Measurements from ENCODE around the gene CDK6. TPM values are rescaled to one million over a fixed set of nuclear protein-coding genes. Genes with fewer than 3 reads are reported as not detected.

Gene CDK6
- polyA plus RNA-seq, 1 donor: 22.4 TPM

- no peaks in the 10 kb centered on the region for H3K9me3 ChIP-seq (ENCODE audit: control insufficient read depth, low read depth, low read length)
- 83% methylated on average over 1 of the region's 2 CpGs for WGBS (ENCODE audit: insufficient coverage, low lambda C conversion rate)
- no peak overlapping the region for H3K27ac ChIP-seq (ENCODE audit: low read length)
- DNase-seq: no peak
- H3K27me3 ChIP-seq (ENCODE audit: control insufficient read depth, insufficient read depth, low read length): no peaks in the 10 kb centered on the region
- no peak overlapping the region for H3K4me3 ChIP-seq (ENCODE audit: low read length)
- peaks cover 4% of the 10 kb centered on the region for H3K36me3 ChIP-seq (ENCODE audit: control insufficient read depth, insufficient read depth, low read length)
- no peaks in the 10 kb centered on the region for H3K4me1 ChIP-seq (ENCODE audit: control insufficient read depth, insufficient read depth, low read length)
Measured at GRCh38 chr7:92602352-92603088, 233.9 kb downstream of the CDK6 start.

- Histone ChIP-seq H3K9me3 (ENCODE audit: control insufficient read depth, low read depth, low read length) (no peaks in the 10 kb centered on the region), H3K27me3 (ENCODE audit: control insufficient read depth, insufficient read depth, low read length) (no peaks in the 10 kb centered on the region), H3K36me3 (ENCODE audit: control insufficient read depth, insufficient read depth, low read length) (no peaks in the 10 kb centered on the region), H3K4me1 (ENCODE audit: control insufficient read depth, insufficient read depth, low read length) (no peaks in the 10 kb centered on the region), H3K4me3 (ENCODE audit: low read length) (no peak overlapping the region), H3K27ac (ENCODE audit: low read length) (no peak overlapping the region)
- DNase-seq: no peak
- 60% methylated on average over 1 of the region's 1 CpG for WGBS (ENCODE audit: insufficient coverage, low lambda C conversion rate)
Measured at GRCh38 chr7:92598310-92598981, 237.9 kb downstream of the CDK6 start.

GRCh38 chr7:92595281-92595680 lies 241.1 kb downstream of the CDK6 start:
- Histone ChIP-seq H3K36me3 (ENCODE audit: control insufficient read depth, insufficient read depth, low read length) (no peaks in the 10 kb centered on the region), H3K4me1 (ENCODE audit: control insufficient read depth, insufficient read depth, low read length) (peaks cover 2% of the 10 kb centered on the region)
- 84% methylated on average over 3 of the region's 4 CpGs for WGBS (ENCODE audit: insufficient coverage, low lambda C conversion rate)

GRCh38 chr7:92594746-92595145 lies 241.6 kb downstream of the CDK6 start:
- no CpG with 5 or more reads among the region's 3 CpGs for WGBS (ENCODE audit: insufficient coverage, low lambda C conversion rate)

More at GRCh38 chr7:92595281-92595680, 241.1 kb downstream of the CDK6 start:
- no peaks in the 10 kb centered on the region for H3K9me3 ChIP-seq (ENCODE audit: control insufficient read depth, low read depth, low read length)
- no peak overlapping the region for H3K27ac ChIP-seq (ENCODE audit: low read length)
- no peak overlapping the region for H3K4me3 ChIP-seq (ENCODE audit: low read length)
- H3K27me3 ChIP-seq (ENCODE audit: control insufficient read depth, insufficient read depth, low read length): no peaks in the 10 kb centered on the region
- no peak for DNase-seq

GRCh38 chr7:92590711-92591310 lies 245.6 kb downstream of the CDK6 start:
- Histone ChIP-seq H3K9me3 (ENCODE audit: control insufficient read depth, low read depth, low read length) (no peaks in the 10 kb centered on the region), H3K4me3 (ENCODE audit: low read length) (peak overlapping the region; percentile 84), H3K27me3 (ENCODE audit: control insufficient read depth, insufficient read depth, low read length) (no peaks in the 10 kb centered on the region), H3K36me3 (ENCODE audit: control insufficient read depth, insufficient read depth, low read length) (no peaks in the 10 kb centered on the region), H3K27ac (ENCODE audit: low read length) (no peak overlapping the region), H3K4me1 (ENCODE audit: control insufficient read depth, insufficient read depth, low read length) (peaks cover 9% of the 10 kb centered on the region)
- no peak for DNase-seq
- no CpG with 5 or more reads among the region's 19 CpGs for WGBS (ENCODE audit: insufficient coverage, low lambda C conversion rate)

More at GRCh38 chr7:92594746-92595145, 241.6 kb downstream of the CDK6 start:
- Histone ChIP-seq H3K9me3 (ENCODE audit: control insufficient read depth, low read depth, low read length) (no peaks in the 10 kb centered on the region), H3K36me3 (ENCODE audit: control insufficient read depth, insufficient read depth, low read length) (no peaks in the 10 kb centered on the region), H3K27me3 (ENCODE audit: control insufficient read depth, insufficient read depth, low read length) (no peaks in the 10 kb centered on the region), H3K27ac (ENCODE audit: low read length) (no peak overlapping the region), H3K4me3 (ENCODE audit: low read length) (no peak overlapping the region), H3K4me1 (ENCODE audit: control insufficient read depth, insufficient read depth, low read length) (peaks cover 2% of the 10 kb centered on the region)
- DNase-seq: no peak

GRCh38 chr7:92589056-92589455 lies 247.3 kb downstream of the CDK6 start:
- WGBS (ENCODE audit: insufficient coverage, low lambda C conversion rate): 15% methylated on average over 3 of the region's 7 CpGs
- no peak for DNase-seq
- Histone ChIP-seq H3K4me1 (ENCODE audit: control insufficient read depth, insufficient read depth, low read length) (peaks cover 9% of the 10 kb centered on the region), H3K36me3 (ENCODE audit: control insufficient read depth, insufficient read depth, low read length) (no peaks in the 10 kb centered on the region), H3K27ac (ENCODE audit: low read length) (peak overlapping the region; percentile 90), H3K27me3 (ENCODE audit: control insufficient read depth, insufficient read depth, low read length) (no peaks in the 10 kb centered on the region), H3K9me3 (ENCODE audit: control insufficient read depth, low read depth, low read length) (no peaks in the 10 kb centered on the region), H3K4me3 (ENCODE audit: low read length) (peak overlapping the region; percentile 84)

- no peaks in the 10 kb centered on the region for H3K27me3 ChIP-seq (ENCODE audit: control insufficient read depth, insufficient read depth, low read length)
- DNase-seq: no peak
- H3K9me3 ChIP-seq (ENCODE audit: control insufficient read depth, low read depth, low read length): no peaks in the 10 kb centered on the region
- WGBS (ENCODE audit: insufficient coverage, low lambda C conversion rate): no CpG with 5 or more reads among the region's 9 CpGs
- H3K27ac ChIP-seq (ENCODE audit: low read length): no peak overlapping the region
- peaks cover 9% of the 10 kb centered on the region for H3K4me1 ChIP-seq (ENCODE audit: control insufficient read depth, insufficient read depth, low read length)
- H3K36me3 ChIP-seq (ENCODE audit: control insufficient read depth, insufficient read depth, low read length): no peaks in the 10 kb centered on the region
- peak overlapping the region; percentile 84 for H3K4me3 ChIP-seq (ENCODE audit: low read length)
Measured at GRCh38 chr7:92588561-92588960, 247.8 kb downstream of the CDK6 start.

GRCh38 chr7:92586841-92587240 lies 249.5 kb downstream of the CDK6 start:
- no peak overlapping the region for H3K27ac ChIP-seq (ENCODE audit: low read length)
- H3K27me3 ChIP-seq (ENCODE audit: control insufficient read depth, insufficient read depth, low read length): no peaks in the 10 kb centered on the region
- H3K36me3 ChIP-seq (ENCODE audit: control insufficient read depth, insufficient read depth, low read length): no peaks in the 10 kb centered on the region
- peaks cover 9% of the 10 kb centered on the region for H3K4me1 ChIP-seq (ENCODE audit: control insufficient read depth, insufficient read depth, low read length)
- H3K9me3 ChIP-seq (ENCODE audit: control insufficient read depth, low read depth, low read length): no peaks in the 10 kb centered on the region
- DNase-seq: no peak
- H3K4me3 ChIP-seq (ENCODE audit: low read length): no peak overlapping the region
- no CpG with 5 or more reads among the region's 4 CpGs for WGBS (ENCODE audit: insufficient coverage, low lambda C conversion rate)

GRCh38 chr7:92586403-92586802 lies 250.0 kb downstream of the CDK6 start:
- Histone ChIP-seq H3K27ac (ENCODE audit: low read length) (no peak overlapping the region), H3K4me3 (ENCODE audit: low read length) (no peak overlapping the region), H3K36me3 (ENCODE audit: control insufficient read depth, insufficient read depth, low read length) (no peaks in the 10 kb centered on the region), H3K4me1 (ENCODE audit: control insufficient read depth, insufficient read depth, low read length) (peaks cover 9% of the 10 kb centered on the region), H3K27me3 (ENCODE audit: control insufficient read depth, insufficient read depth, low read length) (no peaks in the 10 kb centered on the region), H3K9me3 (ENCODE audit: control insufficient read depth, low read depth, low read length) (no peaks in the 10 kb centered on the region)
- peak in 1 of 2 donors; percentile 22 for DNase-seq

GRCh38 chr7:92584953-92585352 lies 251.4 kb downstream of the CDK6 start:
- H3K4me1 ChIP-seq (ENCODE audit: control insufficient read depth, insufficient read depth, low read length): peaks cover 6% of the 10 kb centered on the region
- no peaks in the 10 kb centered on the region for H3K27me3 ChIP-seq (ENCODE audit: control insufficient read depth, insufficient read depth, low read length)
- no peak overlapping the region for H3K27ac ChIP-seq (ENCODE audit: low read length)
- no peak for DNase-seq
- no peaks in the 10 kb centered on the region for H3K9me3 ChIP-seq (ENCODE audit: control insufficient read depth, low read depth, low read length)
- no peak overlapping the region for H3K4me3 ChIP-seq (ENCODE audit: low read length)
- peaks cover 11% of the 10 kb centered on the region for H3K36me3 ChIP-seq (ENCODE audit: control insufficient read depth, insufficient read depth, low read length)

All from large intestine (tissue), 3 donors.